H1 (cell line): ENCODE data around the gene PRELID2. TPM values are rescaled to one million over a fixed set of nuclear protein-coding genes. Genes with fewer than 3 reads are reported as not detected.

Experiments
- CTCF ChIA-PET: fragments of 300-600 bp; sonication (Branson Sonifier 250); formaldehyde crosslinking; loops from one replicate; lab custom pipeline; 2021; ENCODE audit not compliant: partially characterized antibody; lab: Charles Lee
- POLR2A ChIA-PET: fragments of 300-600 bp; sonication (Branson Sonifier 250); formaldehyde crosslinking; loops from one replicate; lab custom pipeline; 2021; ENCODE audit warnings: inconsistent platforms; ENCODE audit not compliant: partially characterized antibody; lab: Charles Lee
- DNase-seq, 2 experiments: peaks; one replicate each; pipeline versions ENCODE4 v3.0.0 to v3.0.0-alpha.2; 2010 to 2022; ENCODE audit warnings: low spot score in 2 of 2, low read depth in 1 of 2, mixed read lengths in 1 of 2
- FAIRE-seq: peaks from 2 replicates; lab custom pipeline; 2011; peaks lifted over from hg19 to GRCh38; lab: Jason Lieb, UNC
- H2AFZ ChIP-seq: 2 replicates; pipeline ENCODE4 v1.8.1; 2012; ENCODE audit warnings: low read length, inconsistent platforms
- H2AK5ac ChIP-seq: 2 replicates; pipeline ENCODE4 v1.6.1; 2013; ENCODE audit warnings: low read depth, low read length
- H2BK120ac ChIP-seq: replicated peaks from 2 replicates; pipeline ENCODE3; 2013; ENCODE audit warnings: low read depth, low read length, inconsistent platforms
- H2BK12ac ChIP-seq: 2 replicates; pipeline ENCODE4 v1.6.1; 2013; ENCODE audit warnings: low read depth, low read length
- H2BK15ac ChIP-seq: 2 replicates; pipeline ENCODE4 v1.6.1; 2013; ENCODE audit warnings: low read length
- H2BK20ac ChIP-seq: 2 replicates; pipeline ENCODE4 v1.6.1; 2013; ENCODE audit warnings: low read length
- H2BK5ac ChIP-seq: 2 replicates; pipeline ENCODE4 v1.6.1; 2013; ENCODE audit warnings: low read depth, low read length
- H3K14ac ChIP-seq: 2 replicates; pipeline ENCODE4 v1.6.1; 2013; ENCODE audit warnings: inconsistent platforms; ENCODE audit not compliant: insufficient read length
- H3K18ac ChIP-seq: 2 replicates; pipeline ENCODE4 v1.6.1; 2013; ENCODE audit warnings: low read length; ENCODE audit errors: extremely low read depth
- H3K23ac ChIP-seq: 2 replicates; pipeline ENCODE4 v1.6.1; 2013; ENCODE audit warnings: inconsistent platforms; ENCODE audit not compliant: insufficient read length
- H3K23me2 ChIP-seq: 2 replicates; pipeline ENCODE4 v1.6.1; 2013; ENCODE audit warnings: low read depth, low read length
- H3K27ac ChIP-seq: 2 replicates; pipeline ENCODE4 v1.6.1; 2011; ENCODE audit warnings: low read depth, low read length, inconsistent platforms
- H3K27me3 ChIP-seq, 4 experiments: replicated peaks in 1 of 4; 1 replicate in 1 of 4; 2 replicates in 3 of 4; pipeline versions ENCODE4 v1.6.1 to v1.8.1; 2011 to 2013; ENCODE audit warnings: low read length in 3 of 4, mild to moderate bottlenecking in 3 of 4, inconsistent platforms in 2 of 4, mixed read lengths in 2 of 4, moderate library complexity in 1 of 4; ENCODE audit not compliant: control insufficient read depth in 3 of 4, insufficient read depth in 3 of 4; ENCODE audit errors: extremely low read depth in 1 of 4
- H3K36me3 ChIP-seq, 4 experiments: 2 replicates each; pipeline versions ENCODE4 v1.6.1 to v1.8.1; 2011 to 2013; ENCODE audit warnings: mild to moderate bottlenecking in 4 of 4, low read length in 3 of 4, moderate library complexity in 2 of 4, control low read depth in 1 of 4, inconsistent platforms in 1 of 4; ENCODE audit not compliant: insufficient read depth in 4 of 4, control insufficient read depth in 2 of 4
- H3K4ac ChIP-seq: replicated peaks from 2 replicates; pipeline ENCODE3; 2013; ENCODE audit warnings: low read length, low read depth, mixed read lengths, inconsistent platforms; ENCODE audit not compliant: insufficient read length
- H3K4me1 ChIP-seq, 4 experiments: replicated peaks in 1 of 4; 1 replicate in 1 of 4; 2 replicates in 3 of 4; pipeline versions ENCODE4 v1.6.1 to v1.8.1; 2011 to 2013; ENCODE audit warnings: low read length in 3 of 4, inconsistent platforms in 2 of 4, mixed read lengths in 1 of 4; ENCODE audit not compliant: insufficient read depth in 4 of 4, control insufficient read depth in 3 of 4
- H3K4me2 ChIP-seq, 2 experiments: 2 replicates each; pipeline versions ENCODE4 v1.6.1 to v1.8.1; 2011 to 2013; ENCODE audit warnings: low read depth in 2 of 2, low read length in 2 of 2, control low read depth in 1 of 2, inconsistent platforms in 1 of 2, mild to moderate bottlenecking in 1 of 2; ENCODE audit not compliant: insufficient read depth in 1 of 2
- H3K4me3 ChIP-seq, 4 experiments: fragments of 200-600, 300-600 bp in 1 of 4; sonication (generic), shearing (Covaris generic), sonication (Bioruptor Twin) in 1 of 4; 2 replicates each; pipeline versions ENCODE4 v1.5.1 to v1.8.1; 2011 to 2016; ENCODE audit warnings: low read length in 4 of 4, low read depth in 3 of 4, control low read depth in 2 of 4, inconsistent platforms in 2 of 4, mild to moderate bottlenecking in 2 of 4, mixed read lengths in 1 of 4, moderate library complexity in 1 of 4; ENCODE audit not compliant: insufficient read depth in 2 of 4; ENCODE audit errors: extremely low read depth in 1 of 4
- H3K56ac ChIP-seq: replicated peaks from 2 replicates; pipeline ENCODE3; 2013; ENCODE audit warnings: low read depth, mild to moderate bottlenecking, mixed read lengths, low read length, inconsistent platforms; ENCODE audit not compliant: insufficient read length
- H3K79me1 ChIP-seq: 2 replicates; pipeline ENCODE4 v1.6.1; 2013; ENCODE audit warnings: low read depth, low read length, control low read depth
- H3K79me2 ChIP-seq, 2 experiments: 2 replicates each; pipeline versions ENCODE4 v1.6.1 to v1.8.1; 2012 to 2013; ENCODE audit warnings: low read length in 2 of 2, mild to moderate bottlenecking in 2 of 2, inconsistent platforms in 1 of 2; ENCODE audit not compliant: insufficient read depth in 2 of 2, control insufficient read depth in 1 of 2
- H3K9ac ChIP-seq, 4 experiments: replicated peaks in 1 of 4; 1 replicate in 1 of 4; 2 replicates in 3 of 4; pipeline versions ENCODE4 v1.6.1 to v1.8.1; 2011 to 2013; ENCODE audit warnings: low read depth in 3 of 4, low read length in 3 of 4, control low read depth in 2 of 4, mild to moderate bottlenecking in 2 of 4, moderate library complexity in 2 of 4, inconsistent platforms in 1 of 4; ENCODE audit errors: extremely low read depth in 1 of 4
- H3K9me3 ChIP-seq, 2 experiments: 2 replicates each; pipeline versions ENCODE4 v1.6.1 to v1.8.1; 2012 to 2013; ENCODE audit warnings: mild to moderate bottlenecking in 2 of 2, moderate library complexity in 2 of 2, control low read depth in 1 of 2, inconsistent platforms in 1 of 2, low read depth in 1 of 2, low read length in 1 of 2, mixed read lengths in 1 of 2; ENCODE audit not compliant: insufficient read depth in 2 of 2
- H4K20me1 ChIP-seq, 2 experiments: replicated peaks in 1 of 2; 2 replicates each; pipeline versions ENCODE3 to v1.8.1; 2011 to 2013; ENCODE audit warnings: inconsistent platforms in 2 of 2, low read length in 2 of 2, mild to moderate bottlenecking in 1 of 2; ENCODE audit not compliant: insufficient read depth in 2 of 2, control insufficient read depth in 1 of 2
- H4K5ac ChIP-seq: 2 replicates; pipeline ENCODE4 v1.6.1; 2013; ENCODE audit warnings: low read length, low read depth, mixed read lengths, inconsistent platforms; ENCODE audit not compliant: insufficient read length
- H4K8ac ChIP-seq: 2 replicates; pipeline ENCODE4 v1.8.0; 2013; ENCODE audit warnings: mild to moderate bottlenecking, moderate library complexity, low read length, inconsistent platforms; ENCODE audit not compliant: insufficient read depth; ENCODE audit errors: extremely low read depth
- H4K91ac ChIP-seq: replicated peaks from 2 replicates; pipeline ENCODE3; 2013; ENCODE audit warnings: low read length, mixed read lengths, inconsistent platforms; ENCODE audit not compliant: insufficient read length
- PHF8 ChIP-seq: fragments of 200-600 bp; sonication (generic); conservative IDR thresholded peaks from 2 replicates; pipeline ENCODE4 v1.7.1; 2012; ENCODE audit warnings: low read depth, mild to moderate bottlenecking, inconsistent platforms, low read length, moderate library complexity
- RXRA ChIP-seq: IDR thresholded peaks from 2 replicates; pipeline ENCODE4 v1.6.1; 2011; ENCODE audit warnings: low read depth, mild to moderate bottlenecking, low read length, moderate library complexity; ENCODE audit not compliant: insufficient read depth
- WGBS, 2 experiments: shearing (Covaris generic) in 1 of 2; methylation state at CpG; one replicate each; pipeline versions ENCODE4 v1.1.6 to v1.1.7; 2013 to 2015; ENCODE audit warnings: low lambda C conversion rate in 2 of 2, mixed read lengths in 2 of 2, inconsistent platforms in 1 of 2, low coverage in 1 of 2, missing lambda C conversion rate in 1 of 2; ENCODE audit not compliant: insufficient replicate concordance in 2 of 2, insufficient coverage in 1 of 2, insufficient read length in 1 of 2; ENCODE audit errors: extremely low coverage in 1 of 2, missing lambda C conversion rate in 1 of 2; 5-methylcytosine and 5-hydroxymethylcytosine counted together
- polyA plus RNA-seq, 7 experiments: library from polyadenylated mRNA; depleted of rRNA in 3 of 7; stranded (reverse) in 5 of 7; unstranded in 2 of 7; fragments of >200 nt in 5 of 7; fragments of 200-250 nt in 2 of 7; gene quantifications; 1 replicate in 5 of 7; 2 replicates in 1 of 7; 4 replicates in 1 of 7; pipeline versions ENCODE4 v1.2.1 to v1.2.3, GENCODE V29; 2011 to 2013; ENCODE audit warnings: missing spikeins in 2 of 7, mixed read lengths in 2 of 7
- total RNA-seq: library from RNA; stranded (reverse); fragmentation: NEBNext Ultra II Directional; extraction: Animal tissue kit (Norgen Biotek cat#: 25700); gene quantifications from 2 replicates; pipeline ENCODE4 v1.2.1, GENCODE V29; 2021
- TF ChIP-seq, protein P1 (sequence below): IDR thresholded peaks from 2 replicates; pipeline ENCODE4 v1.6.1; 2012; ENCODE audit warnings: inconsistent platforms

PRELID2 gene
- total and polyA plus RNA-seq, 2 of the 8 experiments (the other 6 are each of a cell fraction or from before 2014, with no cell fraction given): 2.2 to 7.8 TPM

DNA sequence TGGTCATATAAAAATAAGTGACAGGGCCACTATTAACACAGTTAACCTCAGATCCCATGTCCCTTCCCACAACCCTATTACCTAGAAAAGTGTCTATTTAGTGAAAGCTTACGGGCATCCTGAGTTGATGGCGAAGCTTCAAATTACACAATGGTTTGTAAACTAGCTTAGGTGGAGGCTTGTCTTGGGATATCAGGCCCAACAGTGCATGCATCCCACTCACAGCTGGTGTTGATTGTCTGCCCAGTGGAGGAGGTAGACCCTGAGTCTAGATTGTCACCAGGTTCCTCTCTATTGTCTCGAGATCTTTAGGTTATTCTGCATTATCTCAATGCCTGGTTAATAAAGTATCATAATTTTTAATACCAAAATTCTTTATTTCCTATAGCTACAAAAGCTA, 30.4 kb downstream of the PRELID2 start:
- WGBS, 2 experiments: 85% methylated on average over 3 of the region's 3 CpGs; no CpG with 5 or more reads in 1 of the 2 experiments
- ChIA-PET CTCF (interaction anchor here (1.3 to 3.9 kb wide), 4 partner anchors 13 to 236 kb away, joined by 3 to 9 read pairs (median 6); no protein-coding TSS in a partner anchor), POLR2A (no interaction called here)
- TF ChIP-seq PHF8 (no peak), RXRA (no peak)
- TF ChIP-seq, protein P1, sequence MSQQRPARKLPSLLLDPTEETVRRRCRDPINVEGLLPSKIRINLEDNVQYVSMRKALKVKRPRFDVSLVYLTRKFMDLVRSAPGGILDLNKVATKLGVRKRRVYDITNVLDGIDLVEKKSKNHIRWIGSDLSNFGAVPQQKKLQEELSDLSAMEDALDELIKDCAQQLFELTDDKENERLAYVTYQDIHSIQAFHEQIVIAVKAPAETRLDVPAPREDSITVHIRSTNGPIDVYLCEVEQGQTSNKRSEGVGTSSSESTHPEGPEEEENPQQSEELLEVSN: no peak

More for the DNA sequence above, 30.4 kb downstream of the PRELID2 start:
- no peaks in the 10 kb centered on the region for H3K36me3 ChIP-seq
- H2BK20ac ChIP-seq: no peak overlapping the region
- H3K4me1 ChIP-seq: peaks cover 0 to 2% (median 0%) of the 10 kb centered on the region in 4 experiments; a peak in 1 of 7 replicates
- no peak overlapping the region for H3K23ac ChIP-seq
- H3K18ac ChIP-seq: no peak overlapping the region
- H3K14ac ChIP-seq: no peak overlapping the region
- no peak overlapping the region for H2AK5ac ChIP-seq
- no peak overlapping the region for H3K4ac ChIP-seq
- H3K9ac ChIP-seq: no peak overlapping the region
- no peaks in the 10 kb centered on the region for H3K79me2 ChIP-seq
- no peaks in the 10 kb centered on the region; the same call in 1 of the 2 replicates for H3K23me2 ChIP-seq
- H2AFZ ChIP-seq: no peak overlapping the region
- H2BK120ac ChIP-seq: no peak overlapping the region
- no peaks in the 10 kb centered on the region for H3K9me3 ChIP-seq
- FAIRE-seq (no peak), DNase-seq (no peak)
- no peak overlapping the region for H3K4me3 ChIP-seq
- H3K4me2 ChIP-seq: no peak overlapping the region
- no peak overlapping the region for H4K8ac ChIP-seq
- H4K91ac ChIP-seq: no peak overlapping the region
- H2BK5ac ChIP-seq: no peak overlapping the region
- H3K27me3 ChIP-seq: no peaks in the 10 kb centered on the region
- no peak overlapping the region for H3K27ac ChIP-seq
- H4K5ac ChIP-seq: no peak overlapping the region
- no peaks in the 10 kb centered on the region for H4K20me1 ChIP-seq
- H3K79me1 ChIP-seq: no peaks in the 10 kb centered on the region
- no peak overlapping the region for H3K56ac ChIP-seq
- no peak overlapping the region for H2BK15ac ChIP-seq
- H2BK12ac ChIP-seq: no peak overlapping the region
